ENCODE results near the gene CALML3. TPM values are rescaled to one million over a fixed set of nuclear protein-coding genes. Genes with fewer than 3 reads are reported as not detected.

The CALML3 gene
- total and polyA plus RNA-seq, 2 donors (not counting 1 experiment from before 2014, with no cell fraction given) = not detected

- Histone ChIP-seq H3K79me2 (ENCODE audit: control insufficient read depth, insufficient read depth, low read length) (no peaks in the 10 kb centered on the region), H4K20me1 (ENCODE audit: control insufficient read depth, extremely low read depth, insufficient read depth, low read length) (no peaks in the 10 kb centered on the region), H3K4me1 (ENCODE audit: control insufficient read depth, extremely low read depth, insufficient read depth, low read length) (peaks cover 19% of the 10 kb centered on the region), H3K27ac (ENCODE audit: insufficient read depth, low read length) (no peak overlapping the region), H2AFZ (ENCODE audit: low read length) (no peak overlapping the region), H3K36me3 (ENCODE audit: control insufficient read depth, insufficient read depth, low read length) (no peaks in the 10 kb centered on the region), H3K4me3 (replicated peaks in 1 of 4; ENCODE audit: control extremely low read depth in 1 of 4, insufficient read depth in 1 of 4, low read depth in 3 of 4, low read length in 4 of 4) (no peak overlapping the region), H3K4me2 (ENCODE audit: extremely low read depth, insufficient read depth, low read length) (no peak overlapping the region), H3K27me3 (ENCODE audit: control insufficient read depth, insufficient read depth, low read length) (no peaks in the 10 kb centered on the region), H3K9me3 (ENCODE audit: control insufficient read depth, insufficient read depth, low read depth, low read length) (no peaks in the 10 kb centered on the region), H3K9ac (ENCODE audit: insufficient read depth, low read length) (no peak overlapping the region)
- peak in 1 of 2 donors; percentile 84 for DNase-seq (ENCODE audit: low read depth in 2 of 2)
- no peak for TF ChIP-seq EZH2 (IDR thresholded peaks at IDR 0.05; ENCODE audit: low read length, missing control alignments)
- TF ChIP-seq CTCF (conservative IDR thresholded peaks at IDR 0.05 in 1 of 2, IDR thresholded peaks at IDR 0.05 in 1 of 2; ENCODE audit: low read depth in 1 of 2, low read length in 2 of 2) = no peak
These were observed 27.0 kb downstream of the CALML3 start for GRCh38 chr10:5551531-5552375.

DNA sequence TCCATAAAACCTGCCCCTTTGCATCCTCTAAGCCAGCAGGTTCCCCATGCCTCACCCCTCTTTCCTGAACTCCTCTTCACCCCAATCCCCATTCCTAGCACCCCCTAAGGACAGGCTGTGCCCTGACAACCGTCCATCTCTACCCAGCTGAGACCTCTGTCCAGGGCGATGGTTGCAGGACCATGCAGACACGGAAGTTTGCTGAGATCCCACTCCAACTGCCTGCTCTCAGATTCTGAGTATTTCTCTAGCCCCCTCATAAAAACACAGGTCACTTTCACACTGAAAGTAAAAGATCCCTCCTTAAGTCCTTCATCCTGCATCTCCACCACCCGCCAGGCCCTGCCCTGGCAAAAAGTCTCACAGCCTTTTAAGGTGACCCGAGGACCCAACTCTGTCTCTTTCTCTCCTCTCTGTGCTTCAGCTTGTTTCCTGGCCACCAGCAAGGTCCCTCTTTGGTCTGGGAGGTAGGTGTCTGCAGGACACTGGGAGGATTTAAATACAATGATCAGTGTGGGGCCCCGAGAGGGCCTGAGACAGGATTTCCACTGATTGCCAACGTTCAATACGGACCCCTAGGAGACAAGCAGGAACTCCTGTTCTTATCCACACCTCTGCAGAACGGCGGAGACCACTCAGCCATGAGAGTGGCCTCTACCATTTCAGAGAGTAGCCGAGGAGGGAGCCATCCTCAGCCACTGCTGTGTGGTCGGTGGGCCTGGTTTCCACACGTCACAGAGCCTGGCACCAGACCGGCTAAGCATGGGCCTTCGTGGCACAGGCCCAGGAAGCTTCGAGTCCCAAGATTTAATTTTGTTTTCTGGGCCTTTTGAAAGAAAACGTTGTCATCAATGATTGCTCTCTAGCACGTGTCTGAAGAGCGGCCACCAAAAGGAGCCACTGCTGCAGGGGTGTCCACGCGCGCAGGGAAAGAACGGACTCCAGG is 27.9 kb downstream of the CALML3 start:
- Histone ChIP-seq H2AFZ (ENCODE audit: low read length) (no peak overlapping the region), H3K79me2 (ENCODE audit: control insufficient read depth, insufficient read depth, low read length) (no peaks in the 10 kb centered on the region), H3K4me1 (ENCODE audit: control insufficient read depth, extremely low read depth, insufficient read depth, low read length) (peaks cover 15% of the 10 kb centered on the region), H3K27ac (ENCODE audit: insufficient read depth, low read length) (no peak overlapping the region), H3K4me2 (ENCODE audit: extremely low read depth, insufficient read depth, low read length) (no peak overlapping the region), H3K9me3 (ENCODE audit: control insufficient read depth, insufficient read depth, low read depth, low read length) (no peaks in the 10 kb centered on the region), H3K9ac (ENCODE audit: insufficient read depth, low read length) (no peak overlapping the region), H4K20me1 (ENCODE audit: control insufficient read depth, extremely low read depth, insufficient read depth, low read length) (no peaks in the 10 kb centered on the region), H3K36me3 (ENCODE audit: control insufficient read depth, insufficient read depth, low read length) (no peaks in the 10 kb centered on the region), H3K27me3 (ENCODE audit: control insufficient read depth, insufficient read depth, low read length) (no peaks in the 10 kb centered on the region), H3K4me3 (replicated peaks in 1 of 4; ENCODE audit: control extremely low read depth in 1 of 4, insufficient read depth in 1 of 4, low read depth in 3 of 4, low read length in 4 of 4) (no peak overlapping the region)
- DNase-seq (ENCODE audit: low read depth in 2 of 2) = no peak
- TF ChIP-seq CTCF (conservative IDR thresholded peaks at IDR 0.05 in 1 of 2, IDR thresholded peaks at IDR 0.05 in 1 of 2; ENCODE audit: low read depth in 1 of 2, low read length in 2 of 2) = no peak
- TF ChIP-seq EZH2 (IDR thresholded peaks at IDR 0.05; ENCODE audit: low read length, missing control alignments) = no peak
